HepG2 (cell line): ENCODE results near the gene PCGF2. TPM values are rescaled to one million over a fixed set of nuclear protein-coding genes. Genes with fewer than 3 reads are reported as not detected.

Experiments used
- ASH2L ChIP-seq: fragments of 300-600, 200-600 bp; sonication (generic); IDR thresholded peaks from 2 replicates; pipeline ENCODE4 v1.7.0; 2017; ENCODE audit warnings: low read depth, mild to moderate bottlenecking, moderate library complexity, mixed read lengths, low read length; ENCODE audit not compliant: insufficient read length
- FOXO1 ChIP-seq: sonication (generic); formaldehyde crosslinking; IDR thresholded peaks from 2 replicates; pipeline ENCODE4 v1.4.0; 2020; ENCODE audit warnings: missing genetic modification reagents
- KDM1A ChIP-seq: IDR thresholded peaks from 2 replicates; pipeline ENCODE4 v1.6.1; 2016; ENCODE audit warnings: missing compliant biosample characterization
- MEIS2 ChIP-seq: sonication (generic); formaldehyde crosslinking; IDR thresholded peaks from 2 replicates; pipeline ENCODE4 v1.9.0; 2021; ENCODE audit warnings: mild to moderate bottlenecking, missing genetic modification reagents
- NCOA2 ChIP-seq: sonication (generic); formaldehyde crosslinking; IDR thresholded peaks from 2 replicates; pipeline ENCODE4 v1.8.0; 2022; ENCODE audit warnings: inconsistent platforms
- NR2C2 ChIP-seq: sonication (generic); formaldehyde crosslinking; IDR thresholded peaks from 2 replicates; pipeline ENCODE4 v1.4.0; 2020; ENCODE audit warnings: missing genetic modification reagents, mild to moderate bottlenecking, moderate library complexity, borderline replicate concordance
- PHF21A ChIP-seq: sonication (generic); formaldehyde crosslinking; IDR thresholded peaks from 2 replicates; pipeline ENCODE4 v1.5.0; 2020; ENCODE audit warnings: mild to moderate bottlenecking, missing genetic modification reagents
- TCF7 ChIP-seq: sonication (generic); IDR thresholded peaks from 2 replicates; pipeline ENCODE4 v1.6.1; 2016; ENCODE audit warnings: antibody characterized with exemption, low read depth
- THAP11 ChIP-seq: IDR thresholded peaks from 2 replicates; pipeline ENCODE4 v1.6.1; 2016; ENCODE audit warnings: missing biosample characterization, missing genetic modification reagents
- ZFP90 ChIP-seq: sonication (generic); formaldehyde crosslinking; IDR thresholded peaks from 2 replicates; pipeline ENCODE4 v1.8.0; 2022; ENCODE audit warnings: missing genetic modification reagents, mild to moderate bottlenecking, inconsistent platforms, borderline replicate concordance
- ZNF260 ChIP-seq: sonication (generic); formaldehyde crosslinking; IDR thresholded peaks from 2 replicates; pipeline ENCODE4 v1.4.0; 2020; ENCODE audit warnings: missing genetic modification reagents, low read depth, mild to moderate bottlenecking, borderline replicate concordance
- ZNF329 ChIP-seq: sonication (generic); formaldehyde crosslinking; IDR thresholded peaks from 2 replicates; pipeline ENCODE4 v1.9.0; 2021; ENCODE audit warnings: low read depth, mild to moderate bottlenecking, missing genetic modification reagents
- ZNF446 ChIP-seq: sonication (generic); formaldehyde crosslinking; IDR thresholded peaks from 2 replicates; pipeline ENCODE4 v1.5.0; 2020; ENCODE audit warnings: mild to moderate bottlenecking, missing genetic modification reagents
- ZNF451 ChIP-seq: sonication (generic); formaldehyde crosslinking; IDR thresholded peaks from 2 replicates; pipeline ENCODE4 v1.5.0; 2020; ENCODE audit warnings: mild to moderate bottlenecking, missing genetic modification reagents
- polyA plus RNA-seq, 8 experiments: library from polyadenylated mRNA; depleted of rRNA in 3 of 8; stranded (reverse) in 7 of 8; unstranded in 1 of 8; fragments of >200 nt; fragmentation: Illumina TruSeq in 4 of 8; extraction: Trizol in 4 of 8; gene quantifications; 2 replicates each; pipeline versions ENCODE4 v1.2.1 to v1.2.3, GENCODE V29; 2011 to 2016; ENCODE audit warnings: low read depth in 4 of 8, missing spikeins in 1 of 8, mixed read lengths in 1 of 8; ENCODE audit not compliant: insufficient read depth in 1 of 8
- total RNA-seq, 5 experiments: library from RNA; depleted of rRNA; stranded (reverse); fragments of >200 nt; fragmentation: Illumina TruSeq; extraction: Trizol; gene quantifications; 2 replicates each; pipeline ENCODE4 v1.2.3, GENCODE V29; 2016; ENCODE audit warnings: low read depth in 1 of 5
- TF ChIP-seq, protein P1 (sequence below), 2 experiments: fragments of 450-650 bp in 1 of 2; sonication (generic) in 1 of 2; formaldehyde crosslinking in 1 of 2; IDR thresholded peaks; 2 replicates each; pipeline versions ENCODE4 v1.6.1 to v1.8.0; 2016 to 2022; ENCODE audit warnings: antibody characterized with exemption in 1 of 2, mild to moderate bottlenecking in 1 of 2, missing genetic modification reagents in 1 of 2
- TF ChIP-seq, protein P2 (sequence below): sonication (generic); formaldehyde crosslinking; IDR thresholded peaks from 2 replicates; pipeline ENCODE4 v1.5.1; 2020; ENCODE audit warnings: missing genetic modification reagents, mild to moderate bottlenecking, borderline replicate concordance

Gene PCGF2
- total and polyA plus RNA-seq, 2 of the 13 experiments (the other 11 are each of a cell fraction or from before 2014, with no cell fraction given) = 11.6 to 29.4 TPM

DNA sequence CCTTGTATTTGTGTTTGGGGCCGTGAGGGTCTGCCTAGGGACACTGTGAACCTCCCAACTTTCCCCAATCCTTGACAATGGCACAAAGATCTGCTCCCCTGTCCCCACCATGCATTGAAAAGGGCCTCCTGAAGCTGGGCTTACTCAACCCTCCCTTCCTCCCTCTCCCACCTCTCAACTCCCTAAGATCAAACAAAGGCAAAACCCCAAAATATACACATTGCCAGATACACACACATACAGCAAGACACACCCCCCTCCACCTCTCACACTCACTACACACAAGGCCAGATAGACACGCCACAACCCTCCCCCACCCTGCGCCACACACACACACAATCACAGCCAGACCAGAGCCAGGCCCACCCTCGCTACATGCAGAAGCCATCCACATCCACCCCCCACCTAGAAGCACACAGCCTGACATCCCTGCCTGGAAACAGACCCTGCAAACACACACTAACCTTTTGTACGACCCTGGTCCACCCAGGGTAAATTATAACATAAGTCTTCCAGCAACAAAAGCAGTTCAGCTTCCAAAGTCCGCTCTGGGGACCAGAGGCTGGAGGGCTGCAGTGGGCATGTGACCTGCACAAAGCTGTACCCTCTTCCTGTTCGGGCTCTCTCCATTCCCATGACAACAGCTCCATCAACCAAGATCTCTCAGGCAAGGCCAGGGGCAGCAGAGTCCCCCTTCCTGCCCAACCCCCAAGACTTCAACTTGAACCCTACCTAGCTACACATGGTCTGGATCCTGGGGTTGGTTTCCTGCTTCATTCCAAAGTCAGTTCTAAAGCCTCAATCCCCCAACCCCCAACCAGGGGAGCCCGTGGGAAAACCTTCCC lies 1.9 kb downstream of the PCGF2 start (continued):
- TF ChIP-seq, protein P1, sequence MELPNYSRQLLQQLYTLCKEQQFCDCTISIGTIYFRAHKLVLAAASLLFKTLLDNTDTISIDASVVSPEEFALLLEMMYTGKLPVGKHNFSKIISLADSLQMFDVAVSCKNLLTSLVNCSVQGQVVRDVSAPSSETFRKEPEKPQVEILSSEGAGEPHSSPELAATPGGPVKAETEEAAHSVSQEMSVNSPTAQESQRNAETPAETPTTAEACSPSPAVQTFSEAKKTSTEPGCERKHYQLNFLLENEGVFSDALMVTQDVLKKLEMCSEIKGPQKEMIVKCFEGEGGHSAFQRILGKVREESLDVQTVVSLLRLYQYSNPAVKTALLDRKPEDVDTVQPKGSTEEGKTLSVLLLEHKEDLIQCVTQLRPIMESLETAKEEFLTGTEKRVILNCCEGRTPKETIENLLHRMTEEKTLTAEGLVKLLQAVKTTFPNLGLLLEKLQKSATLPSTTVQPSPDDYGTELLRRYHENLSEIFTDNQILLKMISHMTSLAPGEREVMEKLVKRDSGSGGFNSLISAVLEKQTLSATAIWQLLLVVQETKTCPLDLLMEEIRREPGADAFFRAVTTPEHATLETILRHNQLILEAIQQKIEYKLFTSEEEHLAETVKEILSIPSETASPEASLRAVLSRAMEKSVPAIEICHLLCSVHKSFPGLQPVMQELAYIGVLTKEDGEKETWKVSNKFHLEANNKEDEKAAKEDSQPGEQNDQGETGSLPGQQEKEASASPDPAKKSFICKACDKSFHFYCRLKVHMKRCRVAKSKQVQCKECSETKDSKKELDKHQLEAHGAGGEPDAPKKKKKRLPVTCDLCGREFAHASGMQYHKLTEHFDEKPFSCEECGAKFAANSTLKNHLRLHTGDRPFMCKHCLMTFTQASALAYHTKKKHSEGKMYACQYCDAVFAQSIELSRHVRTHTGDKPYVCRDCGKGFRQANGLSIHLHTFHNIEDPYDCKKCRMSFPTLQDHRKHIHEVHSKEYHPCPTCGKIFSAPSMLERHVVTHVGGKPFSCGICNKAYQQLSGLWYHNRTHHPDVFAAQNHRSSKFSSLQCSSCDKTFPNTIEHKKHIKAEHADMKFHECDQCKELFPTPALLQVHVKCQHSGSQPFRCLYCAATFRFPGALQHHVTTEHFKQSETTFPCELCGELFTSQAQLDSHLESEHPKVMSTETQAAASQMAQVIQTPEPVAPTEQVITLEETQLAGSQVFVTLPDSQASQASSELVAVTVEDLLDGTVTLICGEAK (IDR thresholded peaks at IDR 0.05) = no peak; the same call in 1 of the 2 replicates
- TF ChIP-seq, protein P1 (CRISPR knock-in tag; IDR thresholded peaks at IDR 0.05) = peak; percentile 23; the same call in 1 of the 2 replicates
- TF ChIP-seq FOXO1 = peak; percentile 45; the same call in 1 of the 2 replicates
- TF ChIP-seq ZNF329 (CRISPR knock-in tag) = no peak
- peak; percentile 75 for TF ChIP-seq ASH2L
- peak; percentile 70 for TF ChIP-seq THAP11
- TF ChIP-seq NCOA2 (CRISPR knock-in tag) = peak; percentile 69
- no peak for TF ChIP-seq ZNF260
- TF ChIP-seq ZNF451 (CRISPR knock-in tag) = 0 out of 2 replicates have a peak, but pooled peaks have one; percentile 11
- peak; percentile 82; the same call in 1 of the 2 replicates for TF ChIP-seq KDM1A
- no peak for TF ChIP-seq ZNF446 (CRISPR knock-in tag)
- TF ChIP-seq ZFP90 (CRISPR knock-in tag) = 0 out of 2 replicates have a peak, but pooled peaks have one; percentile 72
- TF ChIP-seq NR2C2 (CRISPR knock-in tag) = peak; percentile 64; the same call in 1 of the 2 replicates
- peak; percentile 34; the same call in 1 of the 2 replicates for TF ChIP-seq TCF7
- peak; percentile 95 for TF ChIP-seq PHF21A (CRISPR knock-in tag)
- TF ChIP-seq MEIS2 (CRISPR knock-in tag) = peak; percentile 75; the same call in 1 of the 2 replicates
- TF ChIP-seq, protein P2, sequence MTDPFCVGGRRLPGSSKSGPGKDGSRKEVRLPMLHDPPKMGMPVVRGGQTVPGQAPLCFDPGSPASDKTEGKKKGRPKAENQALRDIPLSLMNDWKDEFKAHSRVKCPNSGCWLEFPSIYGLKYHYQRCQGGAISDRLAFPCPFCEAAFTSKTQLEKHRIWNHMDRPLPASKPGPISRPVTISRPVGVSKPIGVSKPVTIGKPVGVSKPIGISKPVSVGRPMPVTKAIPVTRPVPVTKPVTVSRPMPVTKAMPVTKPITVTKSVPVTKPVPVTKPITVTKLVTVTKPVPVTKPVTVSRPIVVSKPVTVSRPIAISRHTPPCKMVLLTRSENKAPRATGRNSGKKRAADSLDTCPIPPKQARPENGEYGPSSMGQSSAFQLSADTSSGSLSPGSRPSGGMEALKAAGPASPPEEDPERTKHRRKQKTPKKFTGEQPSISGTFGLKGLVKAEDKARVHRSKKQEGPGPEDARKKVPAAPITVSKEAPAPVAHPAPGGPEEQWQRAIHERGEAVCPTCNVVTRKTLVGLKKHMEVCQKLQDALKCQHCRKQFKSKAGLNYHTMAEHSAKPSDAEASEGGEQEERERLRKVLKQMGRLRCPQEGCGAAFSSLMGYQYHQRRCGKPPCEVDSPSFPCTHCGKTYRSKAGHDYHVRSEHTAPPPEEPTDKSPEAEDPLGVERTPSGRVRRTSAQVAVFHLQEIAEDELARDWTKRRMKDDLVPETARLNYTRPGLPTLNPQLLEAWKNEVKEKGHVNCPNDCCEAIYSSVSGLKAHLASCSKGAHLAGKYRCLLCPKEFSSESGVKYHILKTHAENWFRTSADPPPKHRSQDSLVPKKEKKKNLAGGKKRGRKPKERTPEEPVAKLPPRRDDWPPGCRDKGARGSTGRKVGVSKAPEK = 0 out of 2 replicates have a peak, but pooled peaks have one; percentile 39
